HG03378 (cell line): ENCODE results near the gene CLCN5.

Experiments
- ATAC-seq: cut with Tn5 transposase; IDR thresholded peaks from one replicate; pipeline ENCODE4 v1.9.1; 2021; ENCODE audit warnings: mild to moderate bottlenecking, moderate library complexity; ENCODE audit not compliant: unreplicated experiment

CLCN5 gene

DNA sequence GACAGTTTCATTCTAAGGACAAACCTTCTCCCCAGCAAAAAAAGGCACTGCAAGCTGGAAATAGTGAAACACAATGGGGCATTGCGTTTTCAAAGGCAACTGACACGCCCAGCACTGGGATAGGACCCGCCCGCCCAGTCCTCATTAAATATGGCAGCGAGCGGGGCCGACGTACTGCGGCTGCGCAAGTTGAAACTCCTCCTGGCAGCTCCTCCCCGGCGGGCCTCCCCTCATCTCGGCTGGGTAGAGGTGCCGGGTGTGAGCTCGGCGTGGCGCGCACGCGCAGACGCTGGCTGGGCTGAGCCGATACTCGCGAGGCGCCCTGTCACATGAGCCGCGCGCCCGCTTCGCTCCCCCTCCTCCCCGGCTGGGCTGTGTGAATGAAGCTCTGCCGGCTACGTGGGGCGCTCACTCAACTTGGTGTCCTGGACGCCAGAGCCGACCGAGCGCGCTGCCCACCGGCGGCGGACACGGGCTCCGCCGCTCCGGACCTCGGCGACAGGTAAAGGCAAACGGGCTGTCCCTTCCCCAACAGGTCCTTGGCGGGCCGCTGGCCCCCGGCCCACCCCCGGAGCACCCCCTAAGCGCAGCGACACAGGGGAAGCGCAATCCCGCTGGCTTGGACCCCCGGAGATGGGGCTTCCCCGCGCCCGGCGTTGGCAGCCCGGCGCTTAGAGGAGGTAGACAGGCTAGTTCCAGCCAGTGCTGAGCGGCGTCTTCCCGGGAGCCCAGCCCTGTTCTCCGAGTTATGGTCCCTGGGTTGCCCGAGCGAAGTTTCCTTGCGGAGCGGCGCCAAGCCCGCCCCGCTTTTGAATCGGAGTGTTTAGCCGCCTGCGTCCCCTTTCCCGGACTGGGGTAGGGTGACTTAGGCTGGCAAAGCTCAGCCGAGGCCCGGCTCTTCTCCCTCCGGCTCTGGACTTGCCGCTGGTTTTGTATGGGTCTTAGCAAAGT, at the start of gene CLCN5:
Gene CLCN5, plus strand, starts transcription at position 306 of the 951 bp plus-strand sequence. CDS start 2,703 bp downstream, outside the sequence.
- ATAC-seq = peak; percentile 96

GRCh38 chrX:49876750-49877149, 45.6 kb upstream of the CLCN5 start:
- ATAC-seq = no peak

- ATAC-seq = no peak
These were observed 44.8 kb upstream of the CLCN5 start for GRCh38 chrX:49877397-49878101.

GRCh38 chrX:49878128-49878833, 44.1 kb upstream of the CLCN5 start:
- no peak for ATAC-seq

DNA sequence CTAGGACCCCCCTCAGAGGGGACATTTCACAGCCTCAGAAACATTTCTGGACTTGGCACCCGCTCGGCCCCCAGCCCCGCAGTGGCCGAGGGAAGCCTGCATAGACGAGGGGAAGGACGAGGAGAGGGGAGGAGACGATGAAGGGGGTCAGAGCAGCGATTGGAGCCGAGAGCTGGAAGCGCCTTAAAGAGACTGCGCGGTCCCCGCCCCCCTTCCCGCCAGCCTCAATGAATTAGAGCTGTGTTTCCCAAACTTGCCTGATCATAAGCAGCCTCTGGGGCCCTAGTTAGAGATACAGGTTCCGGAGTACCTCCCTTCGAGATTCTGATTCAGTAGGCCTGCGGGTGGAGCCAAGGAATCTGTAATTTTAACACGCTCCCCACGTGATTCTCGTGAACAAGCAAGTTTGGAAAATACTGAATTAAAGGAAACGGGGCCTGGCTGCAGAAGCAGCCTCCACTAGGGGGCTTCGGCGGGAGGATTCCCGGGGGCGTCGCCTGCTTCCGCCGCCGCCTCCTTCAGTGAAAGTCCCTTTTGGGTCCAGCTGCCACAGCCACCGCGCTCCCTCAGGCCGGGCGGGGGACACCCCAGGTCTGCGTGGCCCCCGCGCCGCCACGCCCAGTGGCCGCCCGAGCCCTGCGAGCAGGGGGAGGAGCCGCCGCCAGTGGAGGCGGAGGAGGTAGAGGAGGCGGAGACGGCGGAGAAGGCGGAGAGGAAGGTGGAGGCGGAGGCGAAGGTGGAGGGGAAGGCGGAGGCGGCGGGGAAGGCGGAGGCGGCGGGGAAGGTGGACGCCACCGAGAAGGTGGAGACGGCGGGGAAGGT, 43.4 kb upstream of the CLCN5 start, which contains the start of gene USP27X:
Gene USP27X, plus strand, starts transcription at position 651 of the 822 bp plus-strand sequence. CDS start 824 bp downstream, outside the sequence.
- ATAC-seq = peak; percentile 46

DNA sequence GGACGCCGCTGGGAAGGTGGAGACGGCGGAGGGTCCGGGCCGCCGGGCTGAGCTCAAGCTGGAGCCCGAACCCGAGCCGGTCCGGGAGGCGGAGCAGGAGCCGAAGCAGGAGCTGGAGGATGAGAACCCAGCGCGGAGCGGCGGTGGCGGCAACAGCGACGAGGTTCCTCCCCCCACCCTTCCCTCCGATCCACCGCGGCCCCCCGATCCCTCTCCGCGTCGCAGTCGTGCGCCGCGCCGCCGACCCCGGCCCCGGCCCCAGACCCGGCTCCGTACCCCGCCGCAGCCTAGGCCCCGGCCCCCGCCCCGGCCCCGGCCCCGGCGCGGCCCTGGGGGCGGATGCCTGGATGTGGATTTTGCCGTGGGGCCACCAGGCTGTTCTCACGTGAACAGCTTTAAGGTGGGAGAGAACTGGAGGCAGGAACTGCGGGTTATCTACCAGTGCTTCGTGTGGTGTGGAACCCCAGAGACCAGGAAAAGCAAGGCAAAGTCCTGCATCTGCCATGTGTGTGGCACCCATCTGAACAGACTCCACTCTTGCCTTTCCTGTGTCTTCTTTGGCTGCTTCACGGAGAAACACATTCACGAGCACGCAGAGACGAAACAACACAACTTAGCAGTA, 42.6 kb upstream of the CLCN5 start:
- no peak for ATAC-seq

DNA sequence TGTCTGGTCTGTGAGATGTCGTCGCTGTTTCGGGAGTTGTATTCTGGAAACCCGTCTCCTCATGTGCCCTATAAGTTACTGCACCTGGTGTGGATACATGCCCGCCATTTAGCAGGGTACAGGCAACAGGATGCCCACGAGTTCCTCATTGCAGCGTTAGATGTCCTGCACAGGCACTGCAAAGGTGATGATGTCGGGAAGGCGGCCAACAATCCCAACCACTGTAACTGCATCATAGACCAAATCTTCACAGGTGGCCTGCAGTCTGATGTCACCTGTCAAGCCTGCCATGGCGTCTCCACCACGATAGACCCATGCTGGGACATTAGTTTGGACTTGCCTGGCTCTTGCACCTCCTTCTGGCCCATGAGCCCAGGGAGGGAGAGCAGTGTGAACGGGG, 41.7 kb upstream of the CLCN5 start:
- ATAC-seq = no peak

- peak; percentile 65 for ATAC-seq
These were observed 38.0 kb upstream of the CLCN5 start for GRCh38 chrX:49884290-49884862.

GRCh38 chrX:49892542-49892941, 29.9 kb upstream of the CLCN5 start:
- ATAC-seq = no peak

DNA sequence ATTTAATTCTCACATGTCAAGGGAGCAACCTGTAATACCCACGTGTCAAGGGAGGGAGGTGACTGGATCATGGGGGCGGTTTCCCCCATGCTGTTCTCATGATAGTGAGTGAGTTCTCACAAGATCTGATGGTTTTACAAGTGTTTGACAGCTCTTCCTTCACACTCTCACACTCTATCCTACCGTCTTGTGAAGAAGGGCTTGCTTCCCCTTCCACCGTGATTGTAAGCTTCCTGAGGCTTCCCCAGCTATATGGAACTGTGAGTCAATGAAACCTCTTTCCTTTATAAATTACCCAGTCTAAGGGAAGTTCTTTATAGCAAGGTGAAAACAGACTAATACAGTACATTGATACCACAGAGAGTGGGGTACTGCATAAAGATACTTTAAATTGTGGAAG, 25.4 kb upstream of the CLCN5 start:
- no peak for ATAC-seq

DNA sequence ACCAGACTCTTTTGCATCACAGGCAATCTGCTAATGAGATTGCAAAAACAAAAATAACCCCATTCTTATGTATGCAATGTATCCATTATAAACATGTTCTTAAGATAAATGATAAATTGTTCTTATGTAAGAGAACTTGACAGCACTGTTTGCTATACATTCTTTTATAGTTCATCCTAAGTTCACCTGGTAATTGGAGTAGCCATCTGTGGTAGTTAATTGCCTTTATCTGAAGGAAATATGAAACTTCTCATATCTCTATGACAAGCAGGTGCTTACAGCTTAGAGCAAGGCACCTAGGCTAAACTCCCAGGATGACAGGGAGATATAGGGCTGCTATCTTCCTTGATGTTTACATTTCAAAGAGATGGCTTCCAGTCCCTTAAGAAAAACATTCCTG, 21.3 kb upstream of the CLCN5 start:
- no peak for ATAC-seq

- ATAC-seq = peak; percentile 55
These were observed 12.1 kb upstream of the CLCN5 start for GRCh38 chrX:49910344-49910743.

DNA sequence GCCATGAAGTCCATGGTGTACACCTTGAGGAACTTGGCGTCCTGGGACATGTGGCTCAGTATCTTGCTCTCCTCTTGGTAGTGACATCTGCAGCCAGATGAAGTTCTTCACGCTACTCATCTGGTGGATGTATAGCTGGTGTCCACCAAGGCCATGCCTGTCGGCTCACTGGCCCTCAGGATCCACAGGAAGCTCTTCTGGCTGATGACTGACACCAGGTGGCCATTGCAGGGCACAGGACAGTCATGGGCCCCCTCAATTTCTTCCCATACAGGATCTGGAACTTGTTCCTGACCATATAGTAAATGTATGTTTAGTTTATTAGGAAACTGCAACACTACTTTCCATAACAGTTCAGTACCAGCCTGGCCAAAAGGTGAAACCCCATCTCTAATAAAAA, 10.3 kb upstream of the CLCN5 start:
- no peak for ATAC-seq

DNA sequence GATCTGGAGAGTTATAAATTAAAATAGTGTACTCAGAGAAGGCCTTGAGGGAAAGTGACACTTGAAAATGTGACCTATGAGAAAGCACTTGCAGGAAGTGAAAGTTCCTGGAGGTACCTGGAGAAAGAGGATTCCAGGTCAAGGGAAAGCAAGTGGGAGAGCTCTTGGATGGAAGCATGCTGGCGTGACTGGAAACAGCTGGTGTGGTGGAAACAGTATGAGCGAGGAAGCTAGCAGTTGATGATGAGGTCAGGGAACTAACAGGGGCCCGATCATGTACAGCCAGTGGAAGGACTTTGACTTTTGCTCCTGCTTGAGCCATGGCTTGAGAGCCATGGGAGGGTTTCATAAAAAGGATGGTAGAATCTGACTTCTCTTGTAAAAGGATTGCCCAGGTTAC, 9.5 kb upstream of the CLCN5 start:
- no peak for ATAC-seq

DNA sequence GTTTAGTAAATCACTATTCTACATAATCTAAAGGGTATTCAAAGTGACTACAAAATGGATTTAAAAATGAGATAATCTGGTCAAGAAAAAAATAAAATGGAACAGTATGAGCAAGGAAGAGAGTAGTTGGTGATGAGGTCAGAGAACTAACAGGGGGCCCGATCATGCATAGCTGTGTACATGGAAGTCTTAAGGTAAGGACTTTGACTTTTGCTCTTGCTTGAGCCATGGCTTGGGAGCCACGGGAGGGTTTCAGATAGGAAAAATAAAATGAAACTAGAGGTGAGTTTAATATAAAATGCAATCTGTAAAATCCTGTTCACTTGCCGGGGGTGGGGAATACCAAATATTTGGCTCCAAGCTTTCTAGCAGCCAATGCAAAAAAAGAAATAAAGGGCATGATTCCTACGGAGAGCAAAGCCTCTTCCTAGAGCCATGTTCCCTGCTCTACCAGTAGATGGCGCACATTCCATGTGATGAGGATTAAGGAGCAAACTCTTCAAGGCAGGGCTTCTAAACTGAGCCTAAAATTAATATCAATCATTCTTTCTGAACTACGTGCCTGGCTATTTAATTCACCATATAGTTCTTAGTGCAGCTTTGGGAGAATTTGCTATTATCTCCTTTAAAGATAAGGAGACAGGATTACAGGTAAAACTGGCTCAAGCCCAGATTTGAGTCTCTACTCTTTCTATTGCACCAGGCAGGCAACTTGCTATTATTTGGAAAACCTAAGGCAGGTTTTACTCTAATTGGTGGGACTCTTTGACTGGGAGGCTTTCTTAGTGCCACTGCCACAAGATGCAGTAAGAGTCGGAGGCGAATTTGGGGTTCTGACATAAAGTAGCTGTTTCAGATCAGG, 6.8 kb upstream of the CLCN5 start:
- ATAC-seq = peak; percentile 84

DNA sequence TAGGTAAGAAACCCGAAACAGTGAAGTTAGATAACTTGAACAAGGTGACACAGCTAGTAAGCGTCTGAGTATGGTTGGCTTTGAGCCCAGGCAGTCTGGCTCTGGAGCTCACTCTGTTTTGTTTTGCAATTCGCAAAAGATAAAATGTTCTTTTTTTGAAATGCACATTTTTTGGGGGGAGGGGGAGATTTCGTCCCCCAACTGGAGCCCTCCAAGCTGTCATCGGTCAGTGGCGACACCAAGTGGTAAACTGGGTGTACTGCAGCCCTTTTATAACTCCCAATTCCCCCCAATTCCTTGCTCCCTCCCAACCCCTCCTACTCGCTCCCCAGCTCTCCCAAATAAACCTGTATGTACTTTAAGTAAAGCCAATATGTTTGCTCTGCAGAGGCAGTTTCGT, 2.8 kb upstream of the CLCN5 start:
- no peak for ATAC-seq

DNA sequence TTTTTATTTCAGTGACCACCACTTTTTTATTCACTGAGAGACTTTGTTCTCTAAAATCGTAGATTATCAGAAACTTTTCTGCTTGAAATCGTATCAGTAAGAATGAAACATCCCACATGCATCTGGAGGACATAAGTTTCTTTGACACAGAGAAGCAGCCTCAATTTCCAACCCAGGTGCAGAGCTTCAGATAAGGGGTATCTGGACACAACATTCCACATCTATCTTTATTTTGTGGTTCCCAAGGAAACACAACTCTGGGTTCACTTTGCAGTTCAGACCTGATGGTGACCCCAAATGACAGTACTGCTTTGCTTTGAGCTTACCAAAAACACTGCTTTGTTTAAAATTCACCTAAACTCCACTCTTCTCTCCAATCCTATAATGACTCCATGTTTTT, 1.3 kb upstream of the CLCN5 start:
- ATAC-seq = no peak

- ATAC-seq = no peak
These were observed 2.8 kb downstream of the CLCN5 start for GRCh38 chrX:49925176-49925575.

- no peak for ATAC-seq
These were observed 7.6 kb downstream of the CLCN5 start for GRCh38 chrX:49930039-49930438.
